Measurements from ENCODE around the gene SLC35G6. TPM values are rescaled to one million over a fixed set of nuclear protein-coding genes. Genes with fewer than 3 reads are reported as not detected.
A peak's percentile ranks its signal among the peaks of the same experiment; 100 is the strongest.

Gene SLC35G6
- total RNA-seq, 1 experiment from 2014 or later = 0.26 TPM

- Mint-ChIP-seq H3K27me3 (ENCODE audit: low read depth) (peaks cover 34% of the 10 kb centered on the region), H3K4me1 (peaks cover 37% of the 10 kb centered on the region), H3K9me3 (no peaks in the 10 kb centered on the region), H3K36me3 (no peaks in the 10 kb centered on the region; the same call in 1 of the 2 replicates), H3K27ac (peak within 1 kb of the TSS; percentile 98), H3K4me3 (peak within 1 kb of the TSS; percentile 97)
- CTCF ChIA-PET = interaction anchor here (2.5 to 3.8 kb wide), 5 partner anchors 40 to 121 kb away, joined by 5 to 21 read pairs (median 13); partner anchors contain the start of genes PLSCR3, TMEM95, TNFSF13 and ZBTB4
- ATAC-seq = no peak
- DNase-seq (ENCODE audit: low spot score) = no peak
- POLR2A ChIA-PET = interaction anchor here (0.6 to 2.4 kb wide), 3 partner anchors 13 to 45 kb away, joined by 3 to 15 read pairs (median 9); partner anchors contain the start of gene POLR2A
- TF ChIP-seq HMGA2 (CRISPR knock-in tag; IDR thresholded peaks at IDR 0.05) = no peak
- TF ChIP-seq TEAD1 (CRISPR knock-in tag; IDR thresholded peaks at IDR 0.05) = no peak
- TF ChIP-seq CTCF (IDR thresholded peaks at IDR 0.05) = no peak
- no peak for TF ChIP-seq FOXP4 (CRISPR knock-in tag; IDR thresholded peaks at IDR 0.05)
- no peak for TF ChIP-seq CREB1 (CRISPR knock-in tag; IDR thresholded peaks at IDR 0.05)
- no peak for TF ChIP-seq FOXJ3 (CRISPR knock-in tag; IDR thresholded peaks at IDR 0.05; ENCODE audit: borderline replicate concordance)
- TF ChIP-seq JUN (CRISPR knock-in tag; IDR thresholded peaks at IDR 0.05) = no peak
- TF ChIP-seq ERG (CRISPR knock-in tag; IDR thresholded peaks at IDR 0.05) = no peak
- TF ChIP-seq ARID4B (CRISPR knock-in tag; IDR thresholded peaks at IDR 0.05; ENCODE audit: borderline replicate concordance) = peak; percentile 5; the same call in 1 of the 2 replicates
- TF ChIP-seq ZNF263 (CRISPR knock-in tag; IDR thresholded peaks at IDR 0.05; ENCODE audit: low read depth) = no peak
- no peak for TF ChIP-seq ZNF416 (CRISPR knock-in tag; IDR thresholded peaks at IDR 0.05)
- 0 out of 2 replicates have a peak, but pooled peaks have one; percentile 19 for TF ChIP-seq ZBTB43 (CRISPR knock-in tag; IDR thresholded peaks at IDR 0.05)
- TF ChIP-seq ZSCAN18 (CRISPR knock-in tag; IDR thresholded peaks at IDR 0.05) = no peak
- TF ChIP-seq ZNF138 (CRISPR knock-in tag; conservative IDR thresholded peaks at IDR 0.05) = no peak
- no peak for TF ChIP-seq ATF3 (CRISPR knock-in tag; conservative IDR thresholded peaks at IDR 0.05)
- TF ChIP-seq ZNF396 (CRISPR knock-in tag; IDR thresholded peaks at IDR 0.05; ENCODE audit: borderline replicate concordance) = no peak
- 0 out of 2 replicates have a peak, but pooled peaks have one; percentile 6 for TF ChIP-seq FOXK1 (CRISPR knock-in tag; IDR thresholded peaks at IDR 0.05)
- no peak for TF ChIP-seq RELA (CRISPR knock-in tag; IDR thresholded peaks at IDR 0.05; ENCODE audit: borderline replicate concordance)
- 0 out of 2 replicates have a peak, but pooled peaks have one; percentile 17 for TF ChIP-seq MYBL2 (CRISPR knock-in tag; IDR thresholded peaks at IDR 0.05)
- no peak for TF ChIP-seq NR2C2 (CRISPR knock-in tag; IDR thresholded peaks at IDR 0.05)
- peak; percentile 30; the same call in 1 of the 2 replicates for TF ChIP-seq FOXP1 (CRISPR knock-in tag; IDR thresholded peaks at IDR 0.05; ENCODE audit: borderline replicate concordance)
Measured at GRCh38 chr17:7439462-7440112, 41.7 kb upstream of the SLC35G6 start, which contains the start of gene FGF11. TSS of gene FGF11 (plus strand) at chr17:7439512. CDS start at chr17:7439621, 109 bp downstream.

Data from WTC11 (cell line).